MM.1S (cell line): ENCODE measurements around the gene TBC1D20.

Source experiments
- DNase-seq: peaks from one replicate; pipeline ENCODE4 v3.0.0-alpha.2; 2015
- H2AFZ ChIP-seq: fragments of 300-600 bp; sonication (generic); 2 replicates; pipeline ENCODE4 v1.6.0; 2016; ENCODE audit warnings: antibody characterized with exemption, low read length
- H3F3A ChIP-seq: fragments of 300-600 bp; sonication (generic); 2 replicates; pipeline ENCODE4 v1.6.1; 2016; ENCODE audit warnings: mild to moderate bottlenecking, antibody characterized with exemption, low read length, moderate library complexity, mixed read lengths; ENCODE audit not compliant: insufficient read depth
- H3K27ac ChIP-seq: fragments of 300-600 bp; sonication (generic); 2 replicates; pipeline ENCODE4 v1.5.1; 2016; ENCODE audit warnings: mild to moderate bottlenecking, low read length
- H3K27me3 ChIP-seq: fragments of 300-600 bp; sonication (generic); replicated peaks from 2 replicates; pipeline ENCODE4 v1.6.0; 2016; ENCODE audit warnings: low read length; ENCODE audit not compliant: insufficient read depth
- H3K36me3 ChIP-seq: fragments of 300-600 bp; sonication (generic); replicated peaks from 2 replicates; pipeline ENCODE4 v1.6.1; 2016; ENCODE audit warnings: mild to moderate bottlenecking, low read length, mixed read lengths; ENCODE audit not compliant: insufficient read depth
- H3K4me1 ChIP-seq: fragments of 300-600 bp; sonication (generic); 2 replicates; pipeline ENCODE4 v1.6.1; 2016; ENCODE audit warnings: low read length, mixed read lengths
- H3K4me2 ChIP-seq: fragments of 300-600 bp; sonication (generic); 2 replicates; pipeline ENCODE4 v1.6.0; 2016; ENCODE audit warnings: low read depth, low read length
- H3K4me3 ChIP-seq: fragments of 300-600 bp; sonication (generic); 2 replicates; pipeline ENCODE4 v1.5.1; 2016; ENCODE audit warnings: low read length, mixed read lengths
- H3K79me2 ChIP-seq: fragments of 300-600 bp; sonication (generic); 2 replicates; pipeline ENCODE4 v1.6.1; 2016; ENCODE audit warnings: mixed run types, low read length, mixed read lengths
- H3K9ac ChIP-seq: fragments of 300-600 bp; sonication (generic); 2 replicates; pipeline ENCODE4 v1.6.1; 2016; ENCODE audit warnings: low read length, mixed read lengths
- H3K9me2 ChIP-seq: fragments of 300-600 bp; sonication (generic); replicated peaks from 2 replicates; pipeline ENCODE4 v1.6.1; 2016; ENCODE audit warnings: mild to moderate bottlenecking, low read length, mixed read lengths; ENCODE audit not compliant: insufficient read depth
- H3K9me3 ChIP-seq: fragments of 300-600 bp; sonication (generic); replicated peaks from 2 replicates; pipeline ENCODE4 v1.6.1; 2016; ENCODE audit warnings: mild to moderate bottlenecking, low read length, mixed read lengths; ENCODE audit not compliant: insufficient read depth
- H4K20me1 ChIP-seq: fragments of 300-600 bp; sonication (generic); 2 replicates; pipeline ENCODE4 v1.6.1; 2016; ENCODE audit warnings: mild to moderate bottlenecking, low read length, moderate library complexity, mixed read lengths; ENCODE audit not compliant: insufficient read depth
- EZH2 ChIP-seq: fragments of 300-600 bp; sonication (generic); optimal IDR thresholded peaks from 2 replicates; pipeline ENCODE3; 2017; ENCODE audit warnings: low read depth, mild to moderate bottlenecking, antibody characterized with exemption, low read length, mixed read lengths
- EZH2phosphoT487 ChIP-seq: fragments of 300-600 bp; sonication (generic); IDR thresholded peaks from 2 replicates; pipeline ENCODE4 v1.6.1; 2018; ENCODE audit warnings: antibody characterized with exemption, low read length
- TF ChIP-seq, protein P1 (sequence below): fragments of 300-600 bp; sonication (generic); IDR thresholded peaks from 2 replicates; pipeline ENCODE4 v1.5.1; 2016; ENCODE audit warnings: antibody characterized with exemption, low read length, mixed read lengths

The TBC1D20 gene

GRCh38 chr20:497979-498378, 35.6 kb upstream of the TBC1D20 start:
- TF ChIP-seq, protein P1, sequence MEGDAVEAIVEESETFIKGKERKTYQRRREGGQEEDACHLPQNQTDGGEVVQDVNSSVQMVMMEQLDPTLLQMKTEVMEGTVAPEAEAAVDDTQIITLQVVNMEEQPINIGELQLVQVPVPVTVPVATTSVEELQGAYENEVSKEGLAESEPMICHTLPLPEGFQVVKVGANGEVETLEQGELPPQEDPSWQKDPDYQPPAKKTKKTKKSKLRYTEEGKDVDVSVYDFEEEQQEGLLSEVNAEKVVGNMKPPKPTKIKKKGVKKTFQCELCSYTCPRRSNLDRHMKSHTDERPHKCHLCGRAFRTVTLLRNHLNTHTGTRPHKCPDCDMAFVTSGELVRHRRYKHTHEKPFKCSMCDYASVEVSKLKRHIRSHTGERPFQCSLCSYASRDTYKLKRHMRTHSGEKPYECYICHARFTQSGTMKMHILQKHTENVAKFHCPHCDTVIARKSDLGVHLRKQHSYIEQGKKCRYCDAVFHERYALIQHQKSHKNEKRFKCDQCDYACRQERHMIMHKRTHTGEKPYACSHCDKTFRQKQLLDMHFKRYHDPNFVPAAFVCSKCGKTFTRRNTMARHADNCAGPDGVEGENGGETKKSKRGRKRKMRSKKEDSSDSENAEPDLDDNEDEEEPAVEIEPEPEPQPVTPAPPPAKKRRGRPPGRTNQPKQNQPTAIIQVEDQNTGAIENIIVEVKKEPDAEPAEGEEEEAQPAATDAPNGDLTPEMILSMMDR = no peak
- TF ChIP-seq EZH2 (no peak), EZH2phosphoT487 (no peak)
- H3K27ac ChIP-seq = no peak overlapping the region
- no peaks in the 10 kb centered on the region for H3K27me3 ChIP-seq
- H3K4me2 ChIP-seq = no peak overlapping the region
- DNase-seq = no peak
- no peak overlapping the region for H3K9ac ChIP-seq
- H3K4me3 ChIP-seq = no peak overlapping the region
- H3K36me3 ChIP-seq = peaks cover 12% of the 10 kb centered on the region
- H3K9me3 ChIP-seq = no peaks in the 10 kb centered on the region
- H3K9me2 ChIP-seq = no peaks in the 10 kb centered on the region
- H3K4me1 ChIP-seq = no peaks in the 10 kb centered on the region
- no peaks in the 10 kb centered on the region for H3F3A ChIP-seq
- no peaks in the 10 kb centered on the region for H3K79me2 ChIP-seq
- no peaks in the 10 kb centered on the region for H4K20me1 ChIP-seq
- H2AFZ ChIP-seq = no peak overlapping the region

GRCh38 chr20:496126-496696, 33.9 kb upstream of the TBC1D20 start:
- Histone ChIP-seq H3K4me2 (no peak overlapping the region), H3K27ac (no peak overlapping the region), H4K20me1 (no peaks in the 10 kb centered on the region), H2AFZ (no peak overlapping the region), H3K27me3 (no peaks in the 10 kb centered on the region), H3K36me3 (peaks cover 3% of the 10 kb centered on the region; the same call in 1 of the 2 replicates), H3K4me1 (no peaks in the 10 kb centered on the region), H3K79me2 (no peaks in the 10 kb centered on the region), H3K4me3 (no peak overlapping the region), H3K9me2 (no peaks in the 10 kb centered on the region), H3F3A (no peaks in the 10 kb centered on the region), H3K9ac (no peak overlapping the region), H3K9me3 (no peaks in the 10 kb centered on the region)
- no peak for DNase-seq
- TF ChIP-seq, protein P1 = no peak
- TF ChIP-seq EZH2 (no peak), EZH2phosphoT487 (no peak)

GRCh38 chr20:492159-492558, 29.8 kb upstream of the TBC1D20 start:
- no peak for DNase-seq

GRCh38 chr20:487655-488054, 25.3 kb upstream of the TBC1D20 start:
- no peak for DNase-seq
- H3K4me3 ChIP-seq = no peak overlapping the region
- no peak overlapping the region for H3K9ac ChIP-seq
- no peak for TF ChIP-seq EZH2
- no peak for TF ChIP-seq EZH2phosphoT487
- TF ChIP-seq, protein P1 = no peak
- no peak overlapping the region for H2AFZ ChIP-seq
- no peaks in the 10 kb centered on the region for H3K79me2 ChIP-seq
- no peaks in the 10 kb centered on the region for H3K27me3 ChIP-seq
- no peaks in the 10 kb centered on the region for H3K9me2 ChIP-seq
- no peaks in the 10 kb centered on the region for H3K4me1 ChIP-seq
- no peaks in the 10 kb centered on the region for H4K20me1 ChIP-seq
- no peak overlapping the region for H3K27ac ChIP-seq
- 0 out of 2 replicates have a peak, but pooled peaks cover 7% of the 10 kb centered on the region for H3K36me3 ChIP-seq
- H3K9me3 ChIP-seq = no peaks in the 10 kb centered on the region
- no peak overlapping the region for H3K4me2 ChIP-seq
- no peaks in the 10 kb centered on the region for H3F3A ChIP-seq

More at GRCh38 chr20:492159-492558, 29.8 kb upstream of the TBC1D20 start:
- 0 out of 2 replicates have a peak, but pooled peaks cover 3% of the 10 kb centered on the region for H3K36me3 ChIP-seq
- no peak for TF ChIP-seq EZH2phosphoT487
- H4K20me1 ChIP-seq = no peaks in the 10 kb centered on the region
- no peaks in the 10 kb centered on the region for H3K27me3 ChIP-seq
- H3K9ac ChIP-seq = no peak overlapping the region
- H3K4me2 ChIP-seq = no peak overlapping the region
- no peaks in the 10 kb centered on the region for H3K4me1 ChIP-seq
- H3K79me2 ChIP-seq = no peaks in the 10 kb centered on the region
- H3K4me3 ChIP-seq = no peak overlapping the region
- no peak overlapping the region for H3K27ac ChIP-seq
- H2AFZ ChIP-seq = no peak overlapping the region
- H3K9me2 ChIP-seq = no peaks in the 10 kb centered on the region
- H3K9me3 ChIP-seq = no peaks in the 10 kb centered on the region
- H3F3A ChIP-seq = no peaks in the 10 kb centered on the region
